Activated naive CD4-positive, alpha-beta T cell treated with anti-CD3 and anti-CD28 coated beads, Interleukin-2, amount 10 ng/mL, durations not matched to agents 7 days and 5 days (primary cell): ENCODE data around the gene TBCD.

Experiments
- CTCF ChIA-PET: fragments of 350-600 bp; sonication (Branson Sonifier 250); formaldehyde crosslinking; loops from one replicate; lab custom pipeline; 2021; ENCODE audit warnings: antibody characterized with exemption; lab: Charles Lee
- DNase-seq: peaks from one replicate; pipeline ENCODE4 v3.0.0-alpha.2; 2020
- H3K27ac Mint-ChIP-seq: one replicate; pipeline ENCODE4 v1.8.0; 2021; ENCODE audit warnings: mild to moderate bottlenecking, moderate library complexity, mixed read lengths
- H3K27me3 Mint-ChIP-seq: one replicate; pipeline ENCODE4 v1.8.0; 2021; ENCODE audit warnings: mild to moderate bottlenecking, mixed read lengths
- H3K36me3 Mint-ChIP-seq: one replicate; pipeline ENCODE4 v1.8.0; 2021; ENCODE audit warnings: mixed read lengths
- H3K4me1 Mint-ChIP-seq: one replicate; pipeline ENCODE4 v1.8.0; 2021; ENCODE audit warnings: mixed read lengths
- H3K4me3 Mint-ChIP-seq: one replicate; pipeline ENCODE4 v1.8.0; 2021; ENCODE audit warnings: mild to moderate bottlenecking, moderate library complexity, mixed read lengths
- H3K9me3 Mint-ChIP-seq: one replicate; pipeline ENCODE4 v1.8.0; 2021; ENCODE audit warnings: mixed read lengths

TBCD gene

DNA sequence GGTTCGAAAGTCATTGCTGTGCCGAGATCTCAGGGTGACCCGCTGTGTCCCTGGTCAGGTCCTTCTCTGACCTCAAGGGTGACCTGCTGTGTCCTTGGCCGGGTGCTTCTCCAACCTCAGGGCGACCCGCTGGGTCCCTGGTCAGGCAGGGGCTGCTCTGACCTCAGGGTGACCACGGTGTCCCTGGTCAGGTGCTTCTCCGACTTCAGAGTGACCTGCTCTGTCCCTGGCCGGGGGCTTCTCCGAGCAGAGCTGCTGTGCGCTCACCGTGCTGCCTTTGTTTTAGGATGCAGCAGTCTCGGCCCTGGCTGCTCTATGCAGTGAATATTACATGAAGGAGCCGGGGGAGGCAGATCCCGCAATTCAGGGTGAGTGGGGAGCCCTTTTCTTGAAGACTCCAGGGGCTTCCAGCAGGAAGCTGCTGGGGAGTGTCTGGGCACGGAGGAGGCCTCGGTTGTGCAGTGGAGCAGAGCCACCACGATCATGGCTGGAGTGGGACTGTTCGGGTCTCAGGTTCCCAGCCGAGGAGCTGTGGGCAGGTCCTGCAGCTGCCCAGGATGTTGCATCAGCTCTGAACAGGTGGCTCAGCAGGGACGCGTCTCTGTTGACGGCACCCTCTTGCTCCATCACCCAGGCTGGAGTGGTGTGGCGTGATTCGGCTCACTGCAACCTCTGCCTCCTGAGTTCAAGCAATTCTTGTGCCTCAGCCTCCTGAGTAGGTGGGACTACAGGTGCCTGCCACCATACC lies 171.7 kb downstream of the TBCD start:
- H3K4me1 Mint-ChIP-seq: no peaks in the 10 kb centered on the region
- H3K27me3 Mint-ChIP-seq: no peaks in the 10 kb centered on the region
- DNase-seq: no peak
- H3K27ac Mint-ChIP-seq: no peak overlapping the region
- no peaks in the 10 kb centered on the region for H3K9me3 Mint-ChIP-seq
- no peak overlapping the region for H3K4me3 Mint-ChIP-seq
- CTCF ChIA-PET: no interaction called here
- peaks cover 21% of the 10 kb centered on the region for H3K36me3 Mint-ChIP-seq

DNA sequence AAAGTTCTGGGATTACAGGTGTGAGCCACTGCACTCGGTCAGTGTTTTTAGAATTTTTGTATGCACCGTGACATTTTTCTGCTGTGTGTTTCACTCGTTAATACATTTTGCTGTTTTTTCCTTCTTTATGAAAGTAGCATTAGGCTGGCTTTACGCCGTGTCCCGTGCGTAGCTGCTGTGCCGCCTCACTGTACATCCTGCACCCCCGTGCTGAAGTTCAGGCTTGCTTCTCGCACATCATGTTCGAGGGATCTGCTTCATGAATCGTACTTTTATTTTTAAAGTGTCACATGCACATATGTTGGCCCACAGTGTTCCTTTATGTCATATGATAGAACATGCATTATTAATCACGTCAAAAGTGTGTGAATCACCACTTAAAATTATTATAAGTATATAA lies 172.3 kb downstream of the TBCD start:
- no peak for DNase-seq
- H3K36me3 Mint-ChIP-seq: peaks cover 26% of the 10 kb centered on the region
- H3K9me3 Mint-ChIP-seq: no peaks in the 10 kb centered on the region
- CTCF ChIA-PET: no interaction called here
- H3K4me3 Mint-ChIP-seq: no peak overlapping the region
- no peaks in the 10 kb centered on the region for H3K27me3 Mint-ChIP-seq
- no peaks in the 10 kb centered on the region for H3K4me1 Mint-ChIP-seq
- H3K27ac Mint-ChIP-seq: no peak overlapping the region

DNA sequence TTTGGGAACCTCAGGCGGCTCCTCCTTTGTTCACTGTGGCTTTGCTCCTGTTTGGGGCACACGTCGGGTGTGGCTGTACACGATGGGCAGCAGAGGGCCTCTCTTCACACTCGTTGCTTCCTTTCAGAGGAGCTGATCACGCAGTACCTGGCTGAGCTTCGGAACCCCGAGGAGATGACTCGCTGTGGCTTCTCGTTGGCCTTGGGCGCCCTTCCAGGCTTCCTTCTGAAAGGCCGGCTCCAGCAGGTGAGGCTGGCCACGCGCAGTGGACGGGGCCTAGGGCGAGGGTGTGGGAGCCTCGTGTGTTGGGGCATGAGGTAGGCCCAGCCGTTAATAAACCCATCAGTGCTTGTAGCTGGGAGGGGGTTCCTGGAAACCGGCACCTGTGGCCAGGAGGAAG lies 172.9 kb downstream of the TBCD start:
- Mint-ChIP-seq H3K4me3 (no peak overlapping the region), H3K27ac (no peak overlapping the region), H3K9me3 (no peaks in the 10 kb centered on the region), H3K36me3 (peaks cover 31% of the 10 kb centered on the region), H3K27me3 (no peaks in the 10 kb centered on the region), H3K4me1 (no peaks in the 10 kb centered on the region)
- no peak for DNase-seq
- CTCF ChIA-PET: no interaction called here

DNA sequence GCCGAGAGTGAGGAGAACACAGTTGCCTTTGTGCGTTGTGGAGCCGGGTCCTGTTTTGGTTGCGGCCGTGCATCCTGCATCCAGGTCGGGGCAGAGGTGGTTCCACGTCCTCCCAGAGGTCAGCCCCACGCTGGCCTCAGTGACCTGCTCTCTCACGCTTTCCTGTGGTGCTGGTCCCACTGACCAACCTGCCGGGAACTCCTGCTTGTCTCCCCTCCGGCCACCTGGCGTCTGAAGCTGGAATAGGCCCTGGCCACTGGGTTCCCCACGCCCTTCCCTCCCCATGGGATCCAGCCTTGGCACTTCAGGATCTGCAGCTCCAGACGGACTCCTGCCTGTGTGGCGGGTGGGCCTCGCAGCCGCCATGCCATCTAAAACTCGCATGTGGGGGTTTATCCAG lies 173.5 kb downstream of the TBCD start:
- H3K27ac Mint-ChIP-seq: no peak overlapping the region
- no peaks in the 10 kb centered on the region for H3K27me3 Mint-ChIP-seq
- H3K4me1 Mint-ChIP-seq: no peaks in the 10 kb centered on the region
- CTCF ChIA-PET: no interaction called here
- H3K36me3 Mint-ChIP-seq: peaks cover 30% of the 10 kb centered on the region
- no peaks in the 10 kb centered on the region for H3K9me3 Mint-ChIP-seq
- DNase-seq: no peak
- H3K4me3 Mint-ChIP-seq: no peak overlapping the region

DNA sequence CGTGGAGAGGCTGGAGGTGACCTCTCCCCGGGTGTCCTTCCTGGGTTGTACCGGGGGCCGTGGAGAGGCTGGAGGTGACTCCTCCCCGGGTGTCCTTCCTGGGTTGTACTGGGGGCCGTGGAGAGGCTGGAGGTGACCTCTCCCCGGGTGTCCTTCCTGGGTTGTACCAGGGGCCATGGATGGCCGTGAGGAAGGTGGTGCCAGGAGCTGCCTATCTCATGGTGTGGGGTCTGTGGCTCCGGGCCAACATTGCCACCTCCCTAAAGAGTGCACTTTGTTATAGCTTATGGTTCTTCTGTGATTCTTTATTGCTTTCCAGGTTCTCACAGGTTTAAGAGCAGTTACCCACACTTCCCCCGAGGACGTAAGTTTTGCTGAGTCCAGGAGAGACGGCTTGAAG lies 174.2 kb downstream of the TBCD start:
- DNase-seq: no peak
- Mint-ChIP-seq H3K9me3 (no peaks in the 10 kb centered on the region), H3K4me3 (no peak overlapping the region), H3K27ac (no peak overlapping the region), H3K27me3 (no peaks in the 10 kb centered on the region), H3K36me3 (peaks cover 36% of the 10 kb centered on the region), H3K4me1 (no peaks in the 10 kb centered on the region)
- CTCF ChIA-PET: no interaction called here

DNA sequence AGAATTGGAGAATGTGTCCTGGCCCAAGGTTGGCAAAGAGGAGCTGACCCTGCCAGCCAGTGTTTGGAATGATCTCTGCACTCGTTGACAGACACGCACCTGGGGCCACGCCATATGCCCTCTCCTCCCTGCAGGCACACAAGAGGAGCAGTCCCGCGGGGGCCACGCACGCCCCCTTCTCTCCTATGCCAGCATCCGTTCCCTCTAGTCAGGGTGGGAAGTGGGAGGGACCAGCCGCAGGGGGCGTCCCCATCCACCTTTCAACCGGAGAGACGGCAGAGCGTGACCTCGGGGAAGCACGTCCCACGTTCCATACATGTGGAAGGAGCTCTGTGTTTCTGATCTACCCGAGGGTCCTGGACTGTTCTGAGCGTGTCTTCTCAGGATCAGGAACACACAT lies 174.9 kb downstream of the TBCD start:
- DNase-seq: no peak
- Mint-ChIP-seq H3K36me3 (peaks cover 36% of the 10 kb centered on the region), H3K27me3 (no peaks in the 10 kb centered on the region), H3K9me3 (no peaks in the 10 kb centered on the region), H3K27ac (no peak overlapping the region), H3K4me1 (no peaks in the 10 kb centered on the region), H3K4me3 (no peak overlapping the region)
- CTCF ChIA-PET: no interaction called here

DNA sequence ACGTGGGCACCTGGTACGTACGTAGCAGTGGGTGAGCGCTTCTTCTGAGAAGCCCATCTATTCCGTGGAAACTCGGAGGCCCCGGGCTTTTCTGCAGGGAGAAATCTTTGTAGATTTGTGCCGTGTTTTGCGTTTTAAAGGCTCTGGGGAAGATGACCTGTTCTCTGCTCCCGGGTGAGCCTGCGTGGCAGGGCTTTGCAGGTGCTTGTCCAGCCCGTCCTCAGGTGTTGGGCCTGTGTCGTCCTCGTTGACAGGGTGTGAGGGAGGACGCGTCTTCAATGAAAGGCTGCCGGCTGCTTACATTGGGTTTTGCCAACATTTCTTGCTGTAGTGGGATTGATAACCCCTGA lies 175.4 kb downstream of the TBCD start:
- H3K4me3 Mint-ChIP-seq: no peak overlapping the region

DNA sequence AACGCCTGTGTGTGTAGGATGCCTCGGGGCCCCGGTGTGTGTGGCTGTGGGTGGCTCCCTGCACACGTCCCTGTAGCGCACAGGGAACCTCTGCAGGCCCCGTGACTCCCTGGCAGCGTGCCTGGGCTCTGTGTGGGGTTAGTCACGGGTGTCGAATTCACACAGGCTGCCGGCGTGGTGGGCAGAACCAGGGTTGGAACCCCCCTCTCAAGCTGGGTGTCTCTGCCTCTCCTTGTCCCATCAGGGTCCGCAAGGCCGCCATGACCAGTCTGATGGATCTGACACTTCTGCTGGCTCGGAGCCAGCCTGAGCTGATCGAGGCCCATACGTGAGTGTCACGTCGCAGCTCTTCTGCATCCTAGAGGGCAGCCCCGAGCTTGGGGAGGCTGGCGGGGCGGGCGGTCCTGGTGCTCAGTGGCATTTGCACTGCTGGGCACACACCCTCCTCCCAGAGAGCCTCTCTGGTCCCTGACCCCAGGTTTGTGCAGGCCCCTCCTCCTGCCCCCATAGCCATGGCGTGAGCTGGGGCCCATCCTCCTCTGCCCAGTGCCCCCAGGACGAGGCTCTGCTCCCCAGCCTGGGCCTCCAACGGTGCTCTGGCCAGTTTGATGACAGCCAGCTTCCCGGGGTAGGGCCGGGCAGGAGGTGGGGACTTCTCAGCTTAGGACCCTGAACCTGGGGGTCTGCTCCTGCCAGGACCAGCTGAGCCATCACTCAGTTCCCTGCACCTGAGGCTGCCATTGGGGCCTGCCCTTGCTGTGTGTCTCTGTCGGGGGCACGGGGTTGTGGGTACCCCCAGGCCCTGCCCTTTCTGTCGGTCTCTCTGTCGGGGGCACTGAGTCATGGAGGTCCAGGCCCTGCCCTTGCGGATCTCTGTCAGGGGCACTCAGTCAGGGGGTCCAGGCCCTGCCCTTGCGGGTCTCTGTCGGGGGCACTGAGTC lies 176.1 kb downstream of the TBCD start:
- no peaks in the 10 kb centered on the region for H3K27me3 Mint-ChIP-seq
- H3K27ac Mint-ChIP-seq: no peak overlapping the region
- H3K9me3 Mint-ChIP-seq: no peaks in the 10 kb centered on the region
- no peak for DNase-seq
- CTCF ChIA-PET: no interaction called here
- H3K4me1 Mint-ChIP-seq: no peaks in the 10 kb centered on the region
- H3K4me3 Mint-ChIP-seq: no peak overlapping the region
- peaks cover 44% of the 10 kb centered on the region for H3K36me3 Mint-ChIP-seq

More for the DNA sequence above, 175.4 kb downstream of the TBCD start:
- CTCF ChIA-PET: no interaction called here
- Mint-ChIP-seq H3K27me3 (no peaks in the 10 kb centered on the region), H3K36me3 (peaks cover 39% of the 10 kb centered on the region), H3K4me1 (no peaks in the 10 kb centered on the region), H3K9me3 (no peaks in the 10 kb centered on the region), H3K27ac (no peak overlapping the region)
- DNase-seq: no peak

DNA sequence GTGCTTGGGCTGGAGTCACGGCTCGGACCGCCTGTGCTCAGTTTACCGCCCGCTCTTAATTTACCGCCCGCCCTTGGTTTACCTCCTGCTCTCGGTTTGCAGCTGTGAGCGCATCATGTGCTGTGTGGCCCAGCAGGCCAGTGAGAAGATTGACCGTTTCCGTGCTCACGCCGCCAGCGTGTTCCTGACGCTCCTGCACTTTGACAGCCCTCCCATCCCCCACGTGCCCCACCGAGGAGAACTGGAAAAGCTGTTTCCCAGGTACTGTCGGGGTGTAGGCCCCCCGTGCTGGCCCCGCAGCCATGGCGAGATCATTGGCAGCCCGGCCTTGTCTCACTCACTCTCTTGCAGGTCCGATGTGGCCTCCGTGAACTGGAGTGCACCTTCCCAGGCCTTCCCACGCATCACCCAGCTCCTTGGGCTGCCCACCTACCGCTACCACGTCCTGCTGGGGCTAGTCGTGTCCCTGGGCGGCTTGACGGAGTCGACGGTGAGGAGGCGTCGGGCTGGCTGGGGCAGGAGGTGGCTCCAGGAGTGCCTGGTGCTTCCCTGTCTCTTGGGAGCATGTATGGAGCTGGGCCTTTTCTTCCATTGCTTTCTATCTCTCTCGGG lies 177.3 kb downstream of the TBCD start:
- Mint-ChIP-seq H3K36me3 (peaks cover 49% of the 10 kb centered on the region), H3K27ac (no peak overlapping the region), H3K27me3 (no peaks in the 10 kb centered on the region), H3K9me3 (no peaks in the 10 kb centered on the region), H3K4me1 (no peaks in the 10 kb centered on the region), H3K4me3 (no peak overlapping the region)
- DNase-seq: peak; percentile 8
- CTCF ChIA-PET: no interaction called here

DNA sequence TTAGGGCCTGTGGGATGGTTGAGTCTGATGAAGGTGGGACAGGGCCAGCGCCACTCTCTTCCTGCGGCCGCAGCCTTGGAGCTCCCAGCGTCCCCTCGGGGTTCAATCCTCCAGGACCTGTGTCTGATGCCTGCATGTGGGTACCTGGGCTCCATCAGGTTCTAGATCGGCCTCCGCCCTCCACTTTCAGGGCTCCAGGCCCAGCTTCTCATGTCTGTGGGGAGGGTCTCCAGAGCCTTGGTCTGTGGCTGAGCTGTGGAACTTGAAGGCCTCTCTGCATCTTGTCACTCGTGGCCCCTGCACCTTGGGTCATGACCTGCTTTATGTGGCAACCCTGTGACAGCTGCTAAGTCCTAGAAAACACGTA lies 177.8 kb downstream of the TBCD start:
- H3K27me3 Mint-ChIP-seq: no peaks in the 10 kb centered on the region
- peak; percentile 18 for DNase-seq
- H3K27ac Mint-ChIP-seq: no peak overlapping the region
- CTCF ChIA-PET: no interaction called here
- H3K4me1 Mint-ChIP-seq: no peaks in the 10 kb centered on the region
- H3K4me3 Mint-ChIP-seq: no peak overlapping the region
- H3K9me3 Mint-ChIP-seq: no peaks in the 10 kb centered on the region
- H3K36me3 Mint-ChIP-seq: peaks cover 48% of the 10 kb centered on the region

DNA sequence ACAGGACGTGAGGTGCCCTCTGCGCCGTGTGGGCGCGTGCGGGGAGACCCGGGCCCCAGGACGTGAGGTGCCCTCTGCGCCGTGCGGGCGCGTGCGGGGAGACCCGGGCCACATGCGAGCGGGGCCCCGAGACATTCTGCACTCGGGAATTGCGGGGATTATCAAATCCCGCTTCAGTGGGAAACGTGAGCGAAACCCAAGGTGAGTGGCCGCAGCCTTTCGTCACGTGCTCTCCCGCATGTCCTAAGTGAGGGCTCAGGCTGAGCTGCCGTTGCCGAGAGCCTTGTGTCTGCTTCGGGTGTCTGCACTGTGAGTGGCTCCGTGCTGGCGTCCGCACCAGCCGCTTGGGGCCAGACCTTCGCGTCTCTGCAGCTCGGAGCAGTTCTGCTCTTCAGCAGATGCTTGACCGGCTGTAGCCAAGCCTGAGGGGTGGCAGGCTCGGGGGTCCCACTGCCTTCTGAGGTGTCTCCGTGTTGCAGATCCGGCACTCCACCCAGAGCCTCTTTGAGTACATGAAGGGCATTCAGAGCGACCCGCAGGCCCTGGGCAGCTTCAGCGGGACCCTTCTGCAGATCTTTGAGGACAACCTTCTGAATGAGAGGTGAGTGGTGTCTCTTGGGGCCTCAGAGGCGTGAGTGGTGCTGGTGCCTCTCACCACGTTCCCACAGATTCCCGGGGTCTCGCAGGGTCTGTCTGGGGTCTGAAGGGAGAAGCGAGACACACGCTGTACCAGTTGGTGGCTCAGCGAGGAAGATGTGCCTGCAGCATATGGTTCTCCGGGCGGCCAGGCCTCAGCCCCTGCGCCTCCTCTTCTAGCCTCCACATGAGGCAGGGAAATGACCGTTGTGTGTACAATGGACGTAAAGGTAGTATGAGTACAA lies 178.4 kb downstream of the TBCD start:
- DNase-seq: peak; percentile 13
- CTCF ChIA-PET: no interaction called here
- Mint-ChIP-seq H3K27ac (no peak overlapping the region), H3K36me3 (peaks cover 51% of the 10 kb centered on the region), H3K27me3 (no peaks in the 10 kb centered on the region), H3K4me3 (no peak overlapping the region), H3K9me3 (no peaks in the 10 kb centered on the region), H3K4me1 (no peaks in the 10 kb centered on the region)

DNA sequence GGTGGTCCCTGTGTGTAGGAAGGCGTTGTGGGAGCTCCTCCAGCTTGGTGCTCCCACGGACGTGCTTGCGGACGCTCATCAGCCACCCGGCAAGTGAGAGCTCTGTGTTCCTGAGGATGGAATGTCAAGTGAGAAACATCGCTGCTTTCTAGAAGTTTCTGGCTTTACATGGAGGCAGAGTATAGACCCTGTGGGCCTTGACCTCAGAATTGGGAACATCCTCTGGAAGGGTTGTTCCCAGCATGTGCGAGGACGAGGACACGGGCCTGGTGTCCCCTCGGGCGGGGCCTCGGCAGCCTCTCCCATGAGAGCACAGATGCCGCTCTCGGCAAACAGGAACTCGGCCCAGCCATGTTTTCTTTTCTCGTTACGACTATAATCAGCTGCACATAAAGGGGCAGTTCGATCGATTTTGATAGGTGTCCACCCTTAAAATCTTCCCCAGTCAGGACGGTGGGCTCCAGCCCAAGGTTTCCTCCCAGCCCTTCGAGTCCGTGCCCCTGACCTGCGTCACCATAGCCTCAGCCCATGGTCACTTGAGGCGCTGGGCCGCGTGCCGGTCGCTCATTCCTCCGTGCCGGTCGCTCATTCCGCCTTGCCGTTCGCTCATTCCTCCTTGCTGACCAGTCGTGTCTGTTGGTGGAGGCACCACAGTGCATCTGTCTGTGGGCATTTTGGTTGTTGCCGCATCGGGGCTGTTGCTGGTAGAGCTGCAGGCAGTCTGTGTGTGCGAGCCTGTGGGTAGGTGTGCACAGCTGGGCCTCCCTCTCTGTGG lies 179.2 kb downstream of the TBCD start:
- H3K36me3 Mint-ChIP-seq: peaks cover 57% of the 10 kb centered on the region
- H3K4me1 Mint-ChIP-seq: no peaks in the 10 kb centered on the region
- CTCF ChIA-PET: no interaction called here
- no peak overlapping the region for H3K4me3 Mint-ChIP-seq
- no peaks in the 10 kb centered on the region for H3K9me3 Mint-ChIP-seq
- DNase-seq: peak; percentile 5
- no peaks in the 10 kb centered on the region for H3K27me3 Mint-ChIP-seq
- H3K27ac Mint-ChIP-seq: no peak overlapping the region

DNA sequence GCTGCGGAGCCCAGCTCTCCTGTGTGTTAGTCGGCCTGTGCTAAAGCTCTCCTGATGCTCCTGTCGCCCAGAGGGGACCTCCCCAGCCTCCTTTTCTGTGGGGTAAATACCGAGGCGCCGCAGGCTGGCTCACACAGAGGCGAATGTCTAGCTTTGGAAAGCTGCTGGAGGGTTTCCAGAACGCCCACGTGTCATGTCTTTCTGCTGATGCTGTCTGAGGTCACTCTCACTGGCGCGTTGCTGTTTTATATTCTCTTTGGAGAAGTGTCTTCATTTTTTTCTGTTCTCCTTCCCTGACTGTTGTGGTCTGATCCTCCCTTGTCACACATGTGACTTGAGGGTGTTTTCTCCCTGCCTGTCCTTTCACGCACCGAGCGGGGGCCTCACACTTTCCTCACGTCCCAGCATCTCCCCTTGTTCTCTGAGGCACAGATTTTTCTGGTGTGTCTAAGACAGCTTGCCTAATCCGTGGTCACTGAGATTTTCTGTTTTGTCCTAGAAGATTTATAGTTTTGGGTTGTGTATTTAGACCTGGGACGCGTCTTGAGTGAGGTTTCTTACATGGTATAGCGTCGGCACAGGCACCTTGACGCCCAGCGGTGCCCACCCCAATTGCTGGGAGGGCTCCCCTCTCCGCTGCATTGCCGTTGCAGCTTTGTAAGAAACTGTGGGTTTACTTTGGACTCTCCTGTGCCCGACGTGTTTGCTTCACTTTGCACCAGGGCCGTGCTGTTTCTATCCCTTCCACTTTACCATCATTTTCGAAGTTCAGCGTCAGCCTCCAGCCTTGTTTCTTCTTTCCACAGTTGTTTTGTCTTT lies 180.0 kb downstream of the TBCD start:
- H3K27me3 Mint-ChIP-seq: no peaks in the 10 kb centered on the region
- peaks cover 53% of the 10 kb centered on the region for H3K36me3 Mint-ChIP-seq
- CTCF ChIA-PET: interaction anchor here (2.9 kb wide), 1 partner anchor 150 kb away, joined by 9 read pairs; no protein-coding TSS in a partner anchor
- H3K9me3 Mint-ChIP-seq: no peaks in the 10 kb centered on the region
- H3K4me3 Mint-ChIP-seq: no peak overlapping the region
- H3K4me1 Mint-ChIP-seq: no peaks in the 10 kb centered on the region
- DNase-seq: peak; percentile 14
- H3K27ac Mint-ChIP-seq: peak overlapping the region; percentile 55
